Heart left ventricle (tissue), 13 donors: Measurements from ENCODE around the gene CELF2.

Experiments used
- CTCF ChIP-seq, 12 donors: fragments of 200-600 bp; sonication (generic) in 4 of 12; IDR thresholded peaks; one replicate each; pipeline versions ENCODE4 v1.5.0 to v1.8.0; 2018 to 2022; ENCODE audit warnings: antibody characterized with exemption in 12 of 12, mild to moderate bottlenecking in 5 of 12
- POLR2A ChIP-seq, 2 donors: fragments of 450-650 bp; IDR thresholded peaks; one replicate each; pipeline ENCODE4 v1.6.1; 2017; ENCODE audit warnings: antibody characterized with exemption in 2 of 2, mild to moderate bottlenecking in 2 of 2, moderate library complexity in 2 of 2
- donor health status: ischemic (EF 13 %, LVEDD 7.1; RV severe dilation, severe dysfunction).
- donor health status: DM: no; HTN: yes; CAD: no.
- donor health status: DM: no; HTN: no; CAD: no.
- donor health status: ischemic (EF 25% LVEDD 6.9; RV normal size, moderate dysfunction).
- donor health status: ischemic (EF 25% LVEDD 5.7; RV mildly dilated, moderate dysfunction).
- donor health status: ischemic (EF 35%, LVEDD 5.7; RV mildly dilated, moderate dysfunction).
- donor health status: nonischemic (EF 11% LVEDD 7.7; RV severe dilation, severe dysfunction).
- donor health status: DM: yes; HTN: yes; CAD: no.
- donor health status: PGD.
- donor health status: ischemic (EF 29% LVEDD 5.4; RV normal size, mild dysfunction).
- donor health status: nonischemic (EF 23%, LVEDD 6.1; RV moderate dilation, normal function).

DNA sequence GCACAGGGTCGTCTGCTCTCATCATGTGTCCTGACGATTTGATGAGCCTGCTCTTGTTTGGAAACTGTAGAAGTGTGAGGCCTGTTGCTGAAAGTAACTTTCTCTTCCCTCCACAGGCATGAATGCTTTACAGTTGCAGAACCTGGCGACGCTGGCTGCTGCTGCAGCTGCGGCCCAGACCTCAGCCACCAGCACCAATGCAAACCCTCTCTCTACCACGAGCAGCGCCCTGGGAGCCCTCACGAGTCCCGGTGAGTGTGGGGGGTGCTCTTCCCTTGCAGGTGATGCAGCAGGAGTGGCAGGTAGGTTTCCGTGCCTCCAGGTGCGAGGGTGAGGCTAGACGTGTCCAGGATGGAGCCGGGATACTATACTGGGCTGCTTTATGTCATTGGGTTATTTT lies 270.6 kb downstream of the CELF2 start:
- TF ChIP-seq CTCF (IDR thresholded peaks at IDR 0.05) (no peak), POLR2A (IDR thresholded peaks at IDR 0.05) (no peak)
